Right kidney (tissue), 1 donor: ENCODE results near the gene CREB3L1.
A peak's percentile ranks its signal among the peaks of the same experiment; 100 is the strongest.

ENCODE experiments used
- DNase-seq: peaks from one replicate; pipeline ENCODE4 v3.0.0-alpha.2; 2016

Gene CREB3L1

DNA sequence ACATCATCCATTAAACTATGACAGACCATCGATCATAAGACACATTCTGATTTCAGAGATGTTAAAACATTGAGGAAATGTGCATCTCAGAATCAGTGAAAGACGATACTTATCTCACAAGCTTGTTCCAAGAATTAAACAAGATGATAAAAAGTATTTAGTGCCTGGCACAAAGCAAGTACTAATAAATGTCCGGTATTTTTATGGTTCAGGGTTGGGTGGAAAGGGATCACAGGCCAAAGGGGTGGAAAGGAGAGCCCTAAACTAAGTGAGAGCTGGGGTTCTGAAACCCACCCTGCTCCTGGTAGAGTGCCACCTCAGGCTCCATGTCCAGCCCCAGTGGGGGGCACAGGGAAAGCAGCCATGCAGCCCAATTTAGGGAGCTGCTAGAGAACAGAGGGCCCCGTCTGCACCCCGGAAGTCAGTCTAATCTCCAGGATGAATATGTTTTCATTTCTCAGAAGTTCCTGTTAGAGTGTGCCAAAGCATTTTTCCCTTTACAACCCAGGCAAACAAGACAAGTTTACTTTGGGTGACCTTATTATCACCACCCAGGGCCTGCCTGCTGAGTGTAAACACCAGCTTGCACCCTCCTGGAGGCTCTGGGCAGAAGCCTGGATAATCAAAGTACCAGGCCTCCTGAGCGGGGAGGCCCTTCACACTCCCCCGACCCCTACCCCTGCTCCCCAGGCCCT, 3.8 kb upstream of the CREB3L1 start:
- no peak for DNase-seq

- no peak for DNase-seq
Measured at GRCh38 chr11:46275964-46276641, 1.4 kb upstream of the CREB3L1 start.

DNA sequence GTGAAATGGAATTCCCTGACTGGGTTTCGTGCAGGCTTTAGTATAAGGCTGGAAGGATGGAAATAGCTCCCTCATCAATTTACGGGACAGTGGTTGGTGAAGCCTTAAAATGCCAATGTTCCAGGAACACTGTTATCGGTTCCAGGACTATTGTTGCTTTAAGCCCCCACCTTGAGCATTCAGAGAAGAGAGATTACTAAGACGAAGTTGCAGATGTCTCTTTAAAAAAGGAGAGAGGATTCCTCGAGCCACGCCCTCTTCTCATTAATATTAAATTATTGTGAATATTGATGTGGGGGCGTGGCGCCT, 195 bp upstream of the CREB3L1 start:
- no peak for DNase-seq

DNA sequence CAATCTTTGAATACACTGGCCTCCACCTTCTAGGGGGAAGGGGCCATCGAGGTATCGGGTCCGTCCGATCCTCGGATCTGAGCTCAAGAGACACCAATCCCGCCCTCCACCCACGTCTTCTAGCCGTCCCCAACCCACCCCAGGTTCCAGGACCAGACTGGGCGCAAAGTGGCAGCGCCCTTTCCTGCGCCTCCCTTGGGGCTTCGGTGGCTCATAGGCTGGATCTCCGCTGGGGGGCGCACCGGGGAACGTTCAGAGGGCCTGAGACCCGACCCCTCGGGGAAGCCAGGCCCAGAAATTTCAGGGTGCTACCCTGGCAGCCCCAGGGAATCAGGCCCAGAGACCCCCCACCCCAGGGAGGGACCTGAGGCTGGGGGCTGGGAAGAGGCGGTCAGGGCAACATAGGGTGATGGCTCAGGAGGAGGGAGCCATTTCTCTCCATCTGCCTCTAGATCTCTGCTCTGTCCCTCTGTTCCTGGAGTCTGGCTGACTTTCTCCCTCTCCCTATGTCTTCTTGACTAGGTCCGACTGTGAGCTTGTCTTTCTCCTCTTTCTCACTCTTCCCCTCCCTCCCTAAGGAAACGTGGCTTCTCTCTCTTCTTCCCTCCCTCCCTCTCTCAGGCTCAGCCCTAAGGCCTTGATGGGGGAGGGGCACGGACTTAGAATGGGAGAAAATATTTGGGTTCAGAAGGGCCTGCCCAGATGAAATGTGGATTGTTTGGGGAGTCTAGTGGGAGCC, 1.1 kb downstream of the CREB3L1 start:
- peak; percentile 68 for DNase-seq

- peak; percentile 47 for DNase-seq
Measured at GRCh38 chr11:46279126-46280099, 2.0 kb downstream of the CREB3L1 start.

- no peak for DNase-seq
Measured at GRCh38 chr11:46280706-46281105, 3.2 kb downstream of the CREB3L1 start.

GRCh38 chr11:46281371-46281831, 3.9 kb downstream of the CREB3L1 start:
- peak; percentile 67 for DNase-seq

- no peak for DNase-seq
Measured at GRCh38 chr11:46285173-46285572, 7.7 kb downstream of the CREB3L1 start.

GRCh38 chr11:46285594-46286033, 8.2 kb downstream of the CREB3L1 start:
- DNase-seq: no peak

GRCh38 chr11:46286789-46287188, 9.3 kb downstream of the CREB3L1 start:
- DNase-seq: no peak

DNA sequence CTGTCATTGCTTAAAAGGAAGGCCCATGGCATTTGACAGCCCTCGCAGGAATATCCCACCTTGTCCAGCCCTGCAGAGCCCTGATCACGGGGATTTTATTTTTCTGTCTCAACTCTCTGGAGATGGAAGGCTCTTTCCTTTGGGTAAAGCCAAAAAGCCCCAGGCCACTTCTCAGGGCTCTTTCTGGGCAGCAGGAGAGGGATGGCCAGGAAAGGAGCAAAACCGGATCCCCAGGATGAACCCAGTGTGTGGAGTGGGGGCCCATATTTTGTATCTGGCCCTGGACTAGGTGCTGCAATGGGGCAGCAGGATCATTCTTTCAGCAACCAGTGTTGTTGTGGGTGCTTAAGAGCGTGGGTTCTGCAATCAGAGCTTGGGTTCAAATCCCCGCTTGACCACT, 11.0 kb downstream of the CREB3L1 start:
- no peak for DNase-seq

DNA sequence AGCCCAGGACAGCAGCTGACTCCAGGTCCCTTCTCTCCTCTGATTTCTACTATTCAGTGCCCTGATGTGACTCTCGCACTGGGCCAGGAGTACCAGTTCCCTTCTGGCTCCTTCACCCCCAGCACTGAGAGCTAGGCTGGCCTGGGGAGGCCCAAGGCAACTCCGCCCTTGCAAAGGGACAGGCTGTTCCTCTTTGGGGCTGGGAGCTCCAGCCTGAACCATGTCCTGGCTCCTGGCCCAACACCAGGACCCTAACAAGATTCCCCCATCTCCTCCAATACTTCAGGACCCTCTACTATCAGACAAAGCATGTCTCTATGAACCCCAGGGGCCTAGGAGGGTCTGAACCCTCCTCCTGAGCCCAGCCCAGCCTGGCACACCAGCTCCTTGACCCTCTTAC, 12.5 kb downstream of the CREB3L1 start:
- no peak for DNase-seq

GRCh38 chr11:46290598-46291309, 13.3 kb downstream of the CREB3L1 start:
- DNase-seq: peak; percentile 64

DNA sequence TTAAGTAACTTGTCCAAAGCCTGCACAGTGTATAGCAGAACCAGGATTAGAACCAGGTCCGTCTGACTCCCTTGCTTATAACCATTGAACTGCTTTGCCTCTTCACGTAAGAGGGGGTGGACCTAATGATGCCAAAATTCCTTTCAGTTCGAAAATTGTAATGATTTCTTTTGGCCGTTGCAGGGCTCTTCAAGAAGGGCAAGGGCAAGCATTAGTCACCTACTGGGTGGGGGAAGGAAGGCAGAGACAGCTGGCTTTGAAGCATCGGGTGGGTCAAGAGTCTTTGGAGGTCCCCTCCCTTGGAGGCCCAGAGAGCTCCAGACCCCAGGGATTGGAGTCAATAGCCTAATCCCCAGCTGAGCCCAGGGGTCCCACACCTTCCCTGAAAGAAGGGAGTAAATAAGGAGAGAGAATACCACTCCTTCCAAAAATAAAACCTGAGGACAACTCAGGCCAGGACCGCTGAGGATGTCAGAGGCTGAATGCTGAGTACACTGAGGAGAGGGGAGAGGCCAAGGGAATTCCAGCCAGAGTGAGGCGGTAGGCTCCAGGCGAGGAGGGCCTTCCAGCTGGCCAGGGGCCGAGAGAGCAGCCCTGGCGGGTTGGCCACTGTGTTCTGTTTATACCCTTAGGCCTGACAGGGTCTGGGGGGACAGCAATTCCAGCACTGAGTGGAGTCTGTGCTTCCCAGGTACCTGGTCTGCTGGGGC, 14.1 kb downstream of the CREB3L1 start:
- DNase-seq: no peak

DNA sequence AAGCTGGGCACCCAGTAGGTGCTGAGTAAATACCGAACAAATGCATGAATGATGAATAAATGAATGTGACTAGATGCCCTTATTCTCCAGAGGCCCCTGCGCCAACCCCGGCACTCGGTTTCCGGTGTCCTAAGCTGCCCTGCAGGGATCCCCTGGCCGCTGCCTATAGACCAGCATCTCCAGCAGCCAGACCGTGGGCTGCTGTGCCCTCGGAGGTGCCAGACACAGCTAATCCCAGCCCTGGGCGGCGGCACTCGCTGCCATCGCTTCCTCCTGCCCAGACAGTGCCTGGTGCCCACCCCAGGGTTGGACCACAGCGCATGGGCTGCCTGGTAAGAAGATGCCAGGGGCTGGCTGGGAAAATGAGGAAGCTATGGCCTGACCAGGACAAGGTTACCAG, 15.6 kb downstream of the CREB3L1 start:
- DNase-seq: no peak

- DNase-seq: no peak
Measured at GRCh38 chr11:46293641-46294103, 16.2 kb downstream of the CREB3L1 start.

- DNase-seq: no peak
Measured at GRCh38 chr11:46294365-46295309, 17.2 kb downstream of the CREB3L1 start.

- DNase-seq: peak; percentile 91
Measured at GRCh38 chr11:46295312-46296058, 18.0 kb downstream of the CREB3L1 start.

GRCh38 chr11:46296059-46296527, 18.6 kb downstream of the CREB3L1 start:
- no peak for DNase-seq
